Measurements from ENCODE around the gene CHST14.

DNA sequence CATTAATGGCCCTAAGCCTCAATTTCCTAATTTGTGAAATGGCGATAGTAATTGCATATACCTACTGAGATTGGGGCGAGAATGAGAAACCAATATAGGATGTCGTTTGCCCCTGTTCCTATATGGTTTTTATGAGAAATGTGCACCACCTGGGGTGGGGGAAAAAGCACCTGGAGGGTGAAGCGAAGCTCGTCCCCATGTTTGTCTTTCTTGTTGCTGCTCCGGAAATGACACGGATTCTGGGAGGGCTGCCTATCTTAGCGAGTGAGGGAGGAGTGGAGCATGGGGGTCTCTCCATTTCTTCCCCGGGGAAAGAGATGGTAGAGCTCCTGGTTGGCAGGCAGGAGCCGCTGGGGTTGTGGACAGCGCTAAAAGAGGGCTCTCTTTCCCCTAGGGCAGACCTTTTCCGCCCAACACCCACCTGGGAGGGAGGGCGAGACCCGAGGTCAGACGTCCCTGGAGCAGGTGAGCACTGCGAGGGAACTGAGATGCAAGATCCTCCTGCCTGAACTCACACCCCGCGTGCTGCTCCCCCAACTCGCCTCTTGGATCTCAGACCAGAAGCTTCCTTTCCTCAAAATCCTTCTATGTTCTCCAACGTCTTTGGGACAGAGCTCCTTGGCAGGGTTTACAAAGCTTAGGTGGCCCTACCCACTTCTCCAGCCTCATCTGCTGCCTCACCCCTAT lies 35.6 kb upstream of the CHST14 start:
- TF ChIP-seq, protein P1, sequence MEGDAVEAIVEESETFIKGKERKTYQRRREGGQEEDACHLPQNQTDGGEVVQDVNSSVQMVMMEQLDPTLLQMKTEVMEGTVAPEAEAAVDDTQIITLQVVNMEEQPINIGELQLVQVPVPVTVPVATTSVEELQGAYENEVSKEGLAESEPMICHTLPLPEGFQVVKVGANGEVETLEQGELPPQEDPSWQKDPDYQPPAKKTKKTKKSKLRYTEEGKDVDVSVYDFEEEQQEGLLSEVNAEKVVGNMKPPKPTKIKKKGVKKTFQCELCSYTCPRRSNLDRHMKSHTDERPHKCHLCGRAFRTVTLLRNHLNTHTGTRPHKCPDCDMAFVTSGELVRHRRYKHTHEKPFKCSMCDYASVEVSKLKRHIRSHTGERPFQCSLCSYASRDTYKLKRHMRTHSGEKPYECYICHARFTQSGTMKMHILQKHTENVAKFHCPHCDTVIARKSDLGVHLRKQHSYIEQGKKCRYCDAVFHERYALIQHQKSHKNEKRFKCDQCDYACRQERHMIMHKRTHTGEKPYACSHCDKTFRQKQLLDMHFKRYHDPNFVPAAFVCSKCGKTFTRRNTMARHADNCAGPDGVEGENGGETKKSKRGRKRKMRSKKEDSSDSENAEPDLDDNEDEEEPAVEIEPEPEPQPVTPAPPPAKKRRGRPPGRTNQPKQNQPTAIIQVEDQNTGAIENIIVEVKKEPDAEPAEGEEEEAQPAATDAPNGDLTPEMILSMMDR (IDR thresholded peaks at IDR 0.05) = no peak
- TF ChIP-seq ZFX (IDR thresholded peaks at IDR 0.05; ENCODE audit: borderline replicate concordance) = no peak

All from 22Rv1 (cell line).